GM18867 (cell line): ENCODE data around the gene DUS3L.
"Not testable (repeated sequence)": the region's sequence is repeated elsewhere in the genome, so short reads cannot be mapped to it uniquely, and the experiment has no call there.

ENCODE experiments used
- ATAC-seq: cut with Tn5 transposase; IDR thresholded peaks from one replicate; pipeline ENCODE4 v1.9.1; 2021; ENCODE audit warnings: mild to moderate bottlenecking, moderate library complexity; ENCODE audit not compliant: unreplicated experiment

Gene DUS3L

GRCh38 chr19:5800361-5801270, 9.7 kb upstream of the DUS3L start:
- ATAC-seq = no peak

- ATAC-seq = no peak
Measured at GRCh38 chr19:5799247-5800241, 8.6 kb upstream of the DUS3L start.

GRCh38 chr19:5798244-5798643, 7.3 kb upstream of the DUS3L start:
- no peak for ATAC-seq

GRCh38 chr19:5795382-5795919, 4.5 kb upstream of the DUS3L start:
- no peak for ATAC-seq

- ATAC-seq = no peak
Measured at GRCh38 chr19:5793188-5793587, 2.2 kb upstream of the DUS3L start.

GRCh38 chr19:5792224-5792623, 1.3 kb upstream of the DUS3L start:
- ATAC-seq = no peak

- no peak for ATAC-seq
Measured at GRCh38 chr19:5789886-5790558, 941 bp downstream of the DUS3L start.

- no peak for ATAC-seq
Measured at GRCh38 chr19:5789351-5789761, 1.6 kb downstream of the DUS3L start.

- ATAC-seq = no peak
Measured at GRCh38 chr19:5788422-5788821, 2.5 kb downstream of the DUS3L start.

GRCh38 chr19:5787409-5788182, 3.4 kb downstream of the DUS3L start:
- ATAC-seq = no peak

GRCh38 chr19:5786593-5787408, 4.2 kb downstream of the DUS3L start:
- ATAC-seq = no peak

GRCh38 chr19:5785423-5785822, 5.5 kb downstream of the DUS3L start:
- ATAC-seq = no peak

- no peak for ATAC-seq
Measured at GRCh38 chr19:5784581-5785147, 6.3 kb downstream of the DUS3L start, which contains the start of gene PRR22. Gene PRR22, minus strand, starts transcription at chr19:5784746. Its CDS starts 86 bp downstream, at chr19:5784660.

- no peak for ATAC-seq
Measured at GRCh38 chr19:5782945-5783919, 7.7 kb downstream of the DUS3L start.

GRCh38 chr19:5782322-5782721, 8.6 kb downstream of the DUS3L start:
- ATAC-seq = no peak

- ATAC-seq = not testable (repeated sequence)
Measured at GRCh38 chr19:5780916-5781315, 10.0 kb downstream of the DUS3L start.

- no peak for ATAC-seq
Measured at GRCh38 chr19:5778402-5778801, 12.6 kb downstream of the DUS3L start.
